C4-2B (cell line): ENCODE measurements around the gene ETV3.

ENCODE experiments used
- CTCF ChIP-seq: fragments of 450-650 bp; conservative IDR thresholded peaks from 2 replicates; pipeline ENCODE4 v1.5.1; 2017; ENCODE audit warnings: mild to moderate bottlenecking
- ZFX ChIP-seq: fragments of 450-650 bp; IDR thresholded peaks from 2 replicates; pipeline ENCODE4 v1.6.1; 2017

GRCh38 chr1:157170677-157171515 is 32.7 kb upstream of the ETV3 start:
- TF ChIP-seq CTCF (peak; percentile 83), ZFX (no peak)
